Lower leg skin (tissue), 3 donors: ENCODE measurements around the gene PREX1.

Source experiments
- POLR2A ChIP-seq, 2 donors: fragments of 450-650 bp; IDR thresholded peaks; one replicate each; pipeline ENCODE4 v1.6.1; 2016 to 2017; ENCODE audit warnings: antibody characterized with exemption in 2 of 2, mild to moderate bottlenecking in 1 of 2, moderate library complexity in 1 of 2
- TF ChIP-seq, protein P1 (sequence below), 3 donors: fragments of 450-650 bp; IDR thresholded peaks; one replicate each; pipeline ENCODE4 v1.5.1; 2016; ENCODE audit warnings: antibody characterized with exemption in 3 of 3, mild to moderate bottlenecking in 3 of 3, moderate library complexity in 2 of 3

DNA sequence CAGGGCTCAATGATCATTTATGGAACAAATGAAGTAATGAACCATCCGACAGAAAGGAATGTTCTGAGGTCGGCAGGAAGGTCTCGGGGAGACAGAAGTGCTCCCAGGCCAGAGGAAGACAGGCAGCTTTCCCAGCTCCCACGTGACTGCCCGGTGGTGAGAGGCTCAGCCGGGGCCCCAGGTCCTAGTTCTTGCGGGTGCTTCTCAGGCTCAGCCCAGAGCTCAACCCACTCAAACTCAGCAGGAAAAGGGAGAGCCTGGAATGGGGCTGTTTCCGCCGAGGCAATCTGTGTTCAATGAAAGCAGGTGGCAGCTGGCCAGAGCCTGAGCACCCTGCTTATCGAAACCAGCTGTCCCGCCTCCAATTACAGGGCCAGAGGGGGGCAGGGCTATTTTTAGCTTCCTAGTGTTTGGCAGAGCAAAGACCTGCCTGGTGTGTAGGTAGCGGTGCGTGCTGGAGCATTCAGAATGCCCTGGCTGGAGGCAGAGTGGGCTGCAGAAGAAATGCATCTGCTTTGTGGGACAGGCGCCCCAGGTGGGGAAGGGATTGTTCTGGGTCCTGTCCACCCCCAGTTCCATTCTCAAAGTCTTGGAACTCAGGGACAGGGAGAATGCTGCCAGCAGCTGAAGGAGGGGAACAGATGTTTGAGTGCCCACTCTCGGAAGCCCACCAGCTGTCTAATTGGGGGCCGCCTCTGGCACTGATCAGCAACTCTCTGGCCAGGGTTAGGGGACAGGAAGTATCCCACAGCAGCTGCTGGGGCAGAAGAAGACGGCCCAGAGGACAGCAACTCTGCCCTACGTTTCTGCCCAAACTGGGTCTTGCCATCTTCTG lies 145.1 kb downstream of the PREX1 start:
- TF ChIP-seq, protein P1, sequence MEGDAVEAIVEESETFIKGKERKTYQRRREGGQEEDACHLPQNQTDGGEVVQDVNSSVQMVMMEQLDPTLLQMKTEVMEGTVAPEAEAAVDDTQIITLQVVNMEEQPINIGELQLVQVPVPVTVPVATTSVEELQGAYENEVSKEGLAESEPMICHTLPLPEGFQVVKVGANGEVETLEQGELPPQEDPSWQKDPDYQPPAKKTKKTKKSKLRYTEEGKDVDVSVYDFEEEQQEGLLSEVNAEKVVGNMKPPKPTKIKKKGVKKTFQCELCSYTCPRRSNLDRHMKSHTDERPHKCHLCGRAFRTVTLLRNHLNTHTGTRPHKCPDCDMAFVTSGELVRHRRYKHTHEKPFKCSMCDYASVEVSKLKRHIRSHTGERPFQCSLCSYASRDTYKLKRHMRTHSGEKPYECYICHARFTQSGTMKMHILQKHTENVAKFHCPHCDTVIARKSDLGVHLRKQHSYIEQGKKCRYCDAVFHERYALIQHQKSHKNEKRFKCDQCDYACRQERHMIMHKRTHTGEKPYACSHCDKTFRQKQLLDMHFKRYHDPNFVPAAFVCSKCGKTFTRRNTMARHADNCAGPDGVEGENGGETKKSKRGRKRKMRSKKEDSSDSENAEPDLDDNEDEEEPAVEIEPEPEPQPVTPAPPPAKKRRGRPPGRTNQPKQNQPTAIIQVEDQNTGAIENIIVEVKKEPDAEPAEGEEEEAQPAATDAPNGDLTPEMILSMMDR (IDR thresholded peaks at IDR 0.05): no peak
- no peak for TF ChIP-seq POLR2A (IDR thresholded peaks at IDR 0.05)
